ENCODE data around the gene FOXK2. TPM values are rescaled to one million over a fixed set of nuclear protein-coding genes. Genes with fewer than 3 reads are reported as not detected.
"Not testable (repeated sequence)": the region's sequence is repeated elsewhere in the genome, so short reads cannot be mapped to it uniquely, and the experiment has no call there.

Gene FOXK2
- total RNA-seq, 1 donor from 2014 or later = 60.4 TPM

- Mint-ChIP-seq H3K27ac (no peak overlapping the region), H3K27me3 (no peaks in the 10 kb centered on the region), H3K4me1 (peaks cover 19% of the 10 kb centered on the region), H3K4me3 (no peak overlapping the region), H3K9me3 (no peaks in the 10 kb centered on the region), H3K36me3 (ENCODE audit: low read depth) (no peaks in the 10 kb centered on the region)
- TF ChIP-seq CTCF (IDR thresholded peaks at IDR 0.05) = no peak
- ATAC-seq (ENCODE audit: low read depth) (no peak), DNase-seq (no peak)
- POLR2A ChIA-PET = interaction anchor here (0.5 to 2.1 kb wide), 5 partner anchors 11 to 49 kb away, joined by 3 to 17 read pairs (median 5); partner anchors contain the start of genes FOXK2 and NARF
- intact Hi-C loops (cut with micrococcal nuclease) = no loop called here
- CTCF ChIA-PET = no interaction called here
These were observed 11.8 kb upstream of the FOXK2 start for GRCh38 chr17:82507631-82508175.

- H3K4me1 Mint-ChIP-seq = peaks cover 13% of the 10 kb centered on the region
- POLR2A ChIA-PET = interaction anchor here (1.0 kb wide), 1 partner anchor 8 kb away, joined by 4 read pairs; the partner anchor contains the start of gene FOXK2
- H3K9me3 Mint-ChIP-seq; H3K27me3 Mint-ChIP-seq; CTCF ChIA-PET; H3K36me3 Mint-ChIP-seq (ENCODE audit: low read depth); DNase-seq; H3K27ac Mint-ChIP-seq; H3K4me3 Mint-ChIP-seq; intact Hi-C loops (cut with micrococcal nuclease); ATAC-seq (ENCODE audit: low read depth): not testable (repeated sequence)
These were observed 7.9 kb upstream of the FOXK2 start for GRCh38 chr17:82511642-82512041.

- H3K9me3 Mint-ChIP-seq; H3K4me3 Mint-ChIP-seq; H3K4me1 Mint-ChIP-seq; ATAC-seq (ENCODE audit: low read depth); CTCF ChIA-PET; intact Hi-C loops (cut with micrococcal nuclease); H3K27me3 Mint-ChIP-seq; H3K36me3 Mint-ChIP-seq (ENCODE audit: low read depth); DNase-seq; H3K27ac Mint-ChIP-seq: not testable (repeated sequence)
- POLR2A ChIA-PET = interaction anchor here (0.9 kb wide), 1 partner anchor 10 kb away, joined by 3 read pairs; no protein-coding TSS in a partner anchor
These were observed 5.7 kb upstream of the FOXK2 start for GRCh38 chr17:82513864-82514263.

GRCh38 chr17:82517230-82517865 lies 2.2 kb upstream of the FOXK2 start:
- H3K36me3 Mint-ChIP-seq (ENCODE audit: low read depth) = peaks cover 6% of the 10 kb centered on the region
- CTCF ChIA-PET = no interaction called here
- no peak overlapping the region for H3K4me3 Mint-ChIP-seq
- no peaks in the 10 kb centered on the region for H3K9me3 Mint-ChIP-seq
- TF ChIP-seq CTCF (IDR thresholded peaks at IDR 0.05) = no peak
- ATAC-seq (ENCODE audit: low read depth) (no peak), DNase-seq (no peak)
- no peak overlapping the region for H3K27ac Mint-ChIP-seq
- no peaks in the 10 kb centered on the region for H3K27me3 Mint-ChIP-seq
- POLR2A ChIA-PET = no interaction called here
- peaks cover 14% of the 10 kb centered on the region for H3K4me1 Mint-ChIP-seq
- intact Hi-C loops (cut with micrococcal nuclease) = loop anchor here (5.0 kb wide), 1 partner anchor 35 kb away; no protein-coding TSS in a partner anchor

GRCh38 chr17:82519971-82520903 lies 705 bp downstream of the FOXK2 start:
- H3K9me3 Mint-ChIP-seq = no peaks in the 10 kb centered on the region
- intact Hi-C loops (cut with micrococcal nuclease) = loop anchor here (1.0 to 5.0 kb wide), 4 partner anchors 26 to 71 kb away; partner anchors contain the start of gene NARF
- ChIA-PET POLR2A (interaction anchor here (0.6 to 2.8 kb wide), 14 partner anchors 9 to 418 kb away, joined by 3 to 43 read pairs (median 4); partner anchors contain the start of gene NARF), CTCF (interaction anchor here (1.1 to 1.6 kb wide), 2 partner anchors 14 to 26 kb away, joined by 3 read pairs; no protein-coding TSS in a partner anchor)
- peaks cover 32% of the 10 kb centered on the region for H3K4me1 Mint-ChIP-seq
- peak; percentile 11 for ATAC-seq (ENCODE audit: low read depth)
- DNase-seq = peak; percentile 55
- H3K27ac Mint-ChIP-seq = peak overlapping the region; percentile 89
- TF ChIP-seq CTCF (IDR thresholded peaks at IDR 0.05) = no peak
- peak overlapping the region; percentile 86 for H3K4me3 Mint-ChIP-seq
- H3K27me3 Mint-ChIP-seq = no peaks in the 10 kb centered on the region
- peaks cover 7% of the 10 kb centered on the region for H3K36me3 Mint-ChIP-seq (ENCODE audit: low read depth)

Data from activated B cell treated with CpG ODN at 0.5 μM for 24 hours (primary cell).